ENCODE measurements around the gene HS3ST4.

HS3ST4 gene

DNA sequence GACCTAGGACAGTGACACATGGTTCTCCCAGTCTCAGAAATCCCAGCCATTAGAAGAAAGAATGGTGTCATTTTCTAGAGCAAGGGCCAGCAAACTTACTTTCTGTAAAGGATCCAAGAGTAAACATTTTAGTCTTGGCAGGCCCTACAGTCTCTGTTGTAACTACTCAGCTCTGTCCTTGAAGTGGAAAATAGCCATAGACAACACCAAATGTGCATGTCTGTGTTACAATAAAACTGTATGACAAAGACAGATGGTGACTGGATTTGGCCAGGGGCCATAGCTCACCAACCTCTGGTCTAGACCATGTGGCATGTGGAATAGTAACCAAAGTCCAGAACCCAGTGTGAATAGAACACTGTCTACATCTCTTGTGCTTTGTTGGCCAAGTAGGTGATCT, 286.5 kb downstream of the HS3ST4 start:
- Histone ChIP-seq H3K27me3 (ENCODE audit: insufficient read depth, insufficient read length) (no peaks in the 10 kb centered on the region), H3K36me3 (ENCODE audit: insufficient read depth, insufficient read length, low read length) (no peaks in the 10 kb centered on the region), H3K9me3 (ENCODE audit: insufficient read depth, low read length) (no peaks in the 10 kb centered on the region; the same call in 1 of the 2 replicates), H3K4me1 (ENCODE audit: insufficient read depth, insufficient read length) (no peaks in the 10 kb centered on the region), H3K4me3 (ENCODE audit: insufficient read length, low read depth) (no peak overlapping the region), H3K9ac (ENCODE audit: insufficient read length, low read depth) (no peak overlapping the region)
- no peak for TF ChIP-seq SUZ12 (IDR thresholded peaks at IDR 0.05; ENCODE audit: extremely low read depth, insufficient read depth, insufficient read length)
- TF ChIP-seq ZNF274 (IDR thresholded peaks at IDR 0.05; ENCODE audit: low read depth, low read length): no peak
- TF ChIP-seq YY1 (IDR thresholded peaks at IDR 0.05; ENCODE audit: insufficient read depth, insufficient read length): no peak
- DNase-seq (ENCODE audit: low read depth, low spot score): no peak

DNA sequence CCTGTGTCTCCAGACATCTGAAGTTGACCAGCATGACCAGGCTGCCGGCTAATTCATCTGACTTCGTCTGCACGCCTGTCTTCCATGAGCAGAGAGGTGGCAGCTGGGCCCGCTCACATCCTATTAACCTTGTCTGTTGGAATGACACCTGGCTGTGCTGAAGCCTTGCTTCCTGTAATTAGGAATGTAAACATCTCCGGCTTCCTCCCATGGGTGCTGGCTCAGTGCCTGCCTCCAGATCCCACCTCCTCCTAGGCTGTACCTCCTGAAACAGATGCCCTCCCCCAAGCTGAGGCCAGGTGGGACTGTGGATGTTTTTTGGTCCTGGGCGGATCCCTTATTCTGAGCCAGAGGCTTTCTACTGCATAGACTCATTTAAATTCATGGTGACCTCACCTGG, 296.3 kb downstream of the HS3ST4 start:
- Histone ChIP-seq H3K4me3 (ENCODE audit: insufficient read length, low read depth) (no peak overlapping the region), H3K27me3 (ENCODE audit: insufficient read depth, insufficient read length) (no peaks in the 10 kb centered on the region), H3K36me3 (ENCODE audit: insufficient read depth, insufficient read length, low read length) (no peaks in the 10 kb centered on the region), H3K9me3 (ENCODE audit: insufficient read depth, low read length) (no peaks in the 10 kb centered on the region), H3K4me1 (ENCODE audit: insufficient read depth, insufficient read length) (no peaks in the 10 kb centered on the region), H3K9ac (ENCODE audit: insufficient read length, low read depth) (no peak overlapping the region)
- no peak for DNase-seq (ENCODE audit: low read depth, low spot score)
- TF ChIP-seq YY1 (IDR thresholded peaks at IDR 0.05; ENCODE audit: insufficient read depth, insufficient read length) (no peak), SUZ12 (IDR thresholded peaks at IDR 0.05; ENCODE audit: extremely low read depth, insufficient read depth, insufficient read length) (no peak), ZNF274 (IDR thresholded peaks at IDR 0.05; ENCODE audit: low read depth, low read length) (no peak)

DNA sequence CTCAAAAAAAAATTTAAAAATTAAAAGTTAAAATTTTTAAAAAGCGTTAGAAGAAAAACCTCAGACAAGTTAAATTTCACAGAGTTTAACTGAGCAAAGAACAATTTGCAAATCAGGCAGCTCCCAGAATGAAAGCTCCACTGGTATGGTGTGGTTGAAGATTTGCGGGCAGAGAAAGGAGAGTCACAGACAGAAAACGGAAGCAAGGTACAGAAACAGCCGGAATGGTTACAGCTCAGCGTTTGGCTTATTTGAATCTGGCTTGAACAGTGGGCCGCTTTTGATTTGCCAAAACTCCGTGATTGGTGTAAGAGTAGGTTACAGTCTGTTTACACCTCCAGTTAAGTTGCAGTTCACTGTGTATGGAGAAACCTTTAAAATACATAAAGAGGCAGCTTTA, 297.1 kb downstream of the HS3ST4 start:
- no peak for TF ChIP-seq SUZ12 (IDR thresholded peaks at IDR 0.05; ENCODE audit: extremely low read depth, insufficient read depth, insufficient read length)
- no peak for TF ChIP-seq ZNF274 (IDR thresholded peaks at IDR 0.05; ENCODE audit: low read depth, low read length)
- TF ChIP-seq YY1 (IDR thresholded peaks at IDR 0.05; ENCODE audit: insufficient read depth, insufficient read length): no peak
- Histone ChIP-seq H3K4me3 (ENCODE audit: insufficient read length, low read depth) (no peak overlapping the region), H3K27me3 (ENCODE audit: insufficient read depth, insufficient read length) (no peaks in the 10 kb centered on the region), H3K36me3 (ENCODE audit: insufficient read depth, insufficient read length, low read length) (no peaks in the 10 kb centered on the region), H3K9ac (ENCODE audit: insufficient read length, low read depth) (no peak overlapping the region), H3K4me1 (ENCODE audit: insufficient read depth, insufficient read length) (no peaks in the 10 kb centered on the region), H3K9me3 (ENCODE audit: insufficient read depth, low read length) (no peaks in the 10 kb centered on the region)
- DNase-seq (ENCODE audit: low read depth, low spot score): no peak

DNA sequence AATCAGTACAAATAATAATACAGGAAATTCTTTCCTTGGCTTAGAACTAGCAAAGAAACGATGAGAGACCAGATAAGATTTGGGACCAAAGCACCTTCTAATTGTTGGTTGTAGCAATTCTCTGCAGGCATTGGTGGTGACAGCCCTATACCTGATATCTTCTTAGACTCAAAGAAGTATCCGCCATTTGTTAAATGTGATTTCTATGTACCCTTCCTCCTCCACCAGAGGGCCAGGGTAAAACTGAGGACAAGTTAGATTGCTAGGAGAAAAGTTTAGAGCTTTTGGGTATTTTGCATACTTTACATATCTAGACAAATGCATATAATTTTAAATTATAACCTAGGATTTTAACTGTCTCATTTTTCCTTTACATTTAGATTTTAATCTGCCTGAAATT, 304.3 kb downstream of the HS3ST4 start:
- no peak for TF ChIP-seq ZNF274 (IDR thresholded peaks at IDR 0.05; ENCODE audit: low read depth, low read length)
- no peak for TF ChIP-seq SUZ12 (IDR thresholded peaks at IDR 0.05; ENCODE audit: extremely low read depth, insufficient read depth, insufficient read length)
- no peak for TF ChIP-seq YY1 (IDR thresholded peaks at IDR 0.05; ENCODE audit: insufficient read depth, insufficient read length)
- no peak overlapping the region for H3K9ac ChIP-seq (ENCODE audit: insufficient read length, low read depth)
- H3K36me3 ChIP-seq (ENCODE audit: insufficient read depth, insufficient read length, low read length): no peaks in the 10 kb centered on the region
- no peaks in the 10 kb centered on the region for H3K9me3 ChIP-seq (ENCODE audit: insufficient read depth, low read length)
- no peak overlapping the region for H3K4me3 ChIP-seq (ENCODE audit: insufficient read length, low read depth)
- DNase-seq (ENCODE audit: low read depth, low spot score): no peak
- H3K4me1 ChIP-seq (ENCODE audit: insufficient read depth, insufficient read length): no peaks in the 10 kb centered on the region
- H3K27me3 ChIP-seq (ENCODE audit: insufficient read depth, insufficient read length): no peaks in the 10 kb centered on the region

DNA sequence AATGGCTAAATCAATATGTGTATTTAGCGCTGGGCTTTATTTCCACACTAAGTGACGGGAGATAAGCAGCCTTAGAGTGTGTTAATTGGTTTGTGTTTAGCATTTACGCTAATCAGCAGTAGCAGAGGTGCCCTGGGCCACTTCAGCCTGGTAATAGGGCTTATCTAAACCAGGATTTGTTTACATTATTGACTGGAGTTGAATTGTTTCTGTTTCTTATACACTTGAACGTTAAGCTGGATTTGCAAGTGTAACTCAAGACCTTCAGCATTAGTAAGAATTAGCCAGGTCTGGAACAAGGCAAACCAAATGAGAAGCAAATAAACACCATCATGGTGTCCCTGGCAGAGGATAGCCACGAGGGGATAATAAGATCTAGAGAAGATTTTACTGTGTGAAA, 313.6 kb downstream of the HS3ST4 start:
- H3K4me3 ChIP-seq (ENCODE audit: insufficient read length, low read depth): no peak overlapping the region
- no peak for DNase-seq (ENCODE audit: low read depth, low spot score)
- H3K36me3 ChIP-seq (ENCODE audit: insufficient read depth, insufficient read length, low read length): no peaks in the 10 kb centered on the region
- peaks cover 14% of the 10 kb centered on the region; the same call in 1 of the 2 replicates for H3K9me3 ChIP-seq (ENCODE audit: insufficient read depth, low read length)
- H3K9ac ChIP-seq (ENCODE audit: insufficient read length, low read depth): no peak overlapping the region
- TF ChIP-seq SUZ12 (IDR thresholded peaks at IDR 0.05; ENCODE audit: extremely low read depth, insufficient read depth, insufficient read length) (no peak), YY1 (IDR thresholded peaks at IDR 0.05; ENCODE audit: insufficient read depth, insufficient read length) (no peak), ZNF274 (IDR thresholded peaks at IDR 0.05; ENCODE audit: low read depth, low read length) (no peak)
- no peaks in the 10 kb centered on the region for H3K4me1 ChIP-seq (ENCODE audit: insufficient read depth, insufficient read length)
- no peaks in the 10 kb centered on the region for H3K27me3 ChIP-seq (ENCODE audit: insufficient read depth, insufficient read length)

DNA sequence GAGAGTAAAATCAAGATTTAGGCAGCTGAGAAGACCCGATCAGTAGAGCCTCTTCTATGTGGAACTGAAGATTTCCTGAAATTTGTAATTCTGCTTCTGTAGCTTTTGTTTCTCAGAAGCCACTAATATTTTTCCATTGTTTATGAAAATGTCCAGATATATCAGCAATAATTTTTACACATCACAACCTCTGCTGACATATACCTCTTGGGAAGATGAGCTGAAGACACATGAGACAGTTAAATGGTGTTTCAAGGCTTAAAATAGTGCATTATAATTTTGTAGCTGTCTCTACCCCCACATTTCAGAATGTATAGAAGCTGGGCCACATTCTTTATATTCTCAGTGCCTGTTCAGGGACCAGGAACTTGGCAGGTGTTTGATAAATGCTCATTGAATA, 320.6 kb downstream of the HS3ST4 start:
- H3K36me3 ChIP-seq (ENCODE audit: insufficient read depth, insufficient read length, low read length): no peaks in the 10 kb centered on the region

DNA sequence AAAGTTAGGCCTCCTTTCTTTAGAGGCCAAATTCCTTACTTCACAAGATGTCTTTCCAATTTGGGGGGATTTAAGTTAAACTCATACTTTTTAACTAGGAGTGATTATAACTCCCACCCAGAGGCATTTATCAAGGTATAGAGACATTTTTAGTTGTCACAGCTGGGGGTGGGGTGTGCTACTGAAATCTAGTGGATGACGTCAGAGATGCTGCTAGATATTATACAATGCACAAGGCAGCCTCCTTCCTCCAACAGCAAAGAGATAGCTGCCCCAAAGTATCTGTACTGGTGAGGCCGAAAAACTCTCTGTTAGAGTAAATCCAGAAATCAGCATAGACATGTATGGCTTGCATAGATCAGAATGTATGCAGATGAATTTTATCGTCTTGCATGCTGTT, 324.0 kb downstream of the HS3ST4 start:
- TF ChIP-seq ZNF274 (IDR thresholded peaks at IDR 0.05; ENCODE audit: low read depth, low read length): no peak
- TF ChIP-seq YY1 (IDR thresholded peaks at IDR 0.05; ENCODE audit: insufficient read depth, insufficient read length): no peak
- TF ChIP-seq SUZ12 (IDR thresholded peaks at IDR 0.05; ENCODE audit: extremely low read depth, insufficient read depth, insufficient read length): no peak
- H3K9me3 ChIP-seq (ENCODE audit: insufficient read depth, low read length): peaks cover 8% of the 10 kb centered on the region; the same call in 1 of the 2 replicates
- H3K36me3 ChIP-seq (ENCODE audit: insufficient read depth, insufficient read length, low read length): no peaks in the 10 kb centered on the region
- no peaks in the 10 kb centered on the region for H3K4me1 ChIP-seq (ENCODE audit: insufficient read depth, insufficient read length)
- no peak for DNase-seq (ENCODE audit: low read depth, low spot score)
- no peak overlapping the region for H3K9ac ChIP-seq (ENCODE audit: insufficient read length, low read depth)
- H3K27me3 ChIP-seq (ENCODE audit: insufficient read depth, insufficient read length): no peaks in the 10 kb centered on the region
- H3K4me3 ChIP-seq (ENCODE audit: insufficient read length, low read depth): no peak overlapping the region

More for the DNA sequence above, 320.6 kb downstream of the HS3ST4 start:
- no peaks in the 10 kb centered on the region for H3K4me1 ChIP-seq (ENCODE audit: insufficient read depth, insufficient read length)
- DNase-seq (ENCODE audit: low read depth, low spot score): no peak
- no peaks in the 10 kb centered on the region for H3K27me3 ChIP-seq (ENCODE audit: insufficient read depth, insufficient read length)
- H3K9ac ChIP-seq (ENCODE audit: insufficient read length, low read depth): no peak overlapping the region
- TF ChIP-seq SUZ12 (IDR thresholded peaks at IDR 0.05; ENCODE audit: extremely low read depth, insufficient read depth, insufficient read length) (no peak), ZNF274 (IDR thresholded peaks at IDR 0.05; ENCODE audit: low read depth, low read length) (no peak), YY1 (IDR thresholded peaks at IDR 0.05; ENCODE audit: insufficient read depth, insufficient read length) (no peak)
- H3K9me3 ChIP-seq (ENCODE audit: insufficient read depth, low read length): peaks cover 8% of the 10 kb centered on the region; the same call in 1 of the 2 replicates
- H3K4me3 ChIP-seq (ENCODE audit: insufficient read length, low read depth): no peak overlapping the region

All from NT2/D1 (cell line).